Heart right ventricle (tissue), 16 donors: ENCODE results near the gene MTFR2. TPM values are rescaled to one million over a fixed set of nuclear protein-coding genes. Genes with fewer than 3 reads are reported as not detected.

Source experiments
- ATAC-seq, 8 donors: fragments of 200-7000 bp; cut with Tn5 transposase; one replicate each; pipeline ENCODE4 v1.9.1; 2020; ENCODE audit warnings: mild to moderate bottlenecking in 8 of 8, moderate library complexity in 8 of 8, moderate number of reproducible peaks in 1 of 8
- DNase-seq, 2 donors: peaks; one replicate each; pipeline ENCODE4 v3.0.0-alpha.2; 2020
- H3K27ac ChIP-seq, 10 donors: fragments of 200-600 bp; sonication (generic) in 2 of 10; one replicate each; pipeline versions ENCODE4 v1.5.0 to v1.8.0; 2020 to 2022; ENCODE audit warnings: mild to moderate bottlenecking in 3 of 10
- H3K27me3 ChIP-seq, 7 donors: fragments of 200-600 bp; one replicate each; pipeline ENCODE4 v1.8.0; 2021 to 2022; ENCODE audit warnings: mild to moderate bottlenecking in 2 of 7
- H3K36me3 ChIP-seq, 9 donors: fragments of 200-600 bp; sonication (generic) in 1 of 9; one replicate each; pipeline versions ENCODE4 v1.5.0 to v1.8.0; 2020 to 2022; ENCODE audit warnings: mild to moderate bottlenecking in 2 of 9
- H3K4me1 ChIP-seq, 9 donors: fragments of 200-600 bp; sonication (generic) in 1 of 9; one replicate each; pipeline versions ENCODE4 v1.5.0 to v1.8.0; 2020 to 2022; ENCODE audit warnings: mild to moderate bottlenecking in 4 of 9
- H3K4me3 ChIP-seq, 10 donors: fragments of 200-600 bp; sonication (generic) in 2 of 10; one replicate each; pipeline versions ENCODE4 v1.5.0 to v1.8.0; 2020 to 2022; ENCODE audit warnings: mild to moderate bottlenecking in 7 of 10, moderate library complexity in 2 of 10
- H3K9me3 ChIP-seq, 11 donors: fragments of 200-600 bp in 10 of 11; sonication (generic) in 2 of 11; one replicate each; pipeline versions ENCODE4 v1.5.0 to v1.8.0; 2013 to 2022; ENCODE audit warnings: mild to moderate bottlenecking in 2 of 11, control low read depth in 1 of 11, moderate library complexity in 1 of 11
- CTCF ChIP-seq, 9 donors: fragments of 200-600 bp; sonication (generic) in 2 of 9; IDR thresholded peaks; one replicate each; pipeline versions ENCODE4 v1.5.0 to v1.8.0; 2021 to 2022; ENCODE audit warnings: antibody characterized with exemption in 9 of 9, mild to moderate bottlenecking in 5 of 9, moderate library complexity in 1 of 9
- WGBS, 2 donors: extraction: QIAGEN DNeasy Blood & Tissue Kit; methylation state at CpG; one replicate each; pipeline ENCODE4 v1.1.7; 2013; ENCODE audit warnings: inconsistent platforms in 1 of 2; 5-methylcytosine and 5-hydroxymethylcytosine counted together
- intact Hi-C, 10 donors: fragments of 100-400 bp; cut with DNase I; formaldehyde crosslinking; loops; one replicate each; pipeline versions ENCODE4 v1.11.1 to v1.14.2; 2022
- polyA plus RNA-seq, 2 donors: library from polyadenylated mRNA; stranded (reverse); fragments of 200-250 nt; gene quantifications; one replicate each; pipeline ENCODE4 v1.2.3, GENCODE V29; 2013
- total RNA-seq, 10 donors: library from RNA; stranded (reverse); fragmentation: NEBNext Ultra II Directional in 3 of 10; extraction: Animal tissue kit (Norgen Biotek cat#: 25700) in 3 of 10; gene quantifications; one replicate each; pipeline versions ENCODE4 v1.2.1 to v1.2.4, GENCODE V29; 2021 to 2023
- donor health status: Arrhythmogenic right ventricular cardiomyopathy.
- donor health status: ischemic (EF 13 %, LVEDD 7.1; RV severe dilation, severe dysfunction).
- donor health status: healthy with polysubstance abuse.
- donor health status: DM: no; HTN: yes; CAD: no.
- donor health status: DM: no; HTN: no; CAD: no.
- donor health status: ischemic (EF 25% LVEDD 6.9; RV normal size, moderate dysfunction).
- donor health status: ischemic (EF 25% LVEDD 5.7; RV mildly dilated, moderate dysfunction).
- donor health status: healthy.
- donor health status: DM: yes; HTN: yes; CAD: no.
- donor health status: Ischemic cardiomyopathy.
- donor health status: ischemic (EF 35%, LVEDD 5.7; RV mildly dilated, moderate dysfunction).
- donor health status: nonischemic (EF 11% LVEDD 7.7; RV severe dilation, severe dysfunction).
- donor health status: DM: yes; HTN: yes; CAD: no.
- donor health status: PGD.
- donor health status: ischemic (EF 29% LVEDD 5.4; RV normal size, mild dysfunction).
- donor health status: nonischemic (EF 23%, LVEDD 6.1; RV moderate dilation, normal function).

MTFR2 gene
- total and polyA plus RNA-seq, 12 donors, result 0.20 to 0.69 (median 0.27) TPM; not detected in 6

GRCh38 chr6:136289579-136290409, 39.7 kb upstream of the MTFR2 start, which contains the start of gene BCLAF1:
TSS of gene BCLAF1 (minus strand) at chr6:136289846. CDS start at chr6:136279866, 9,980 bp downstream.
- ATAC-seq, result peak; percentile 94 to 98 (median 96)

GRCh38 chr6:136289327-136289578, 39.1 kb upstream of the MTFR2 start:
- Histone ChIP-seq H3K36me3 (peaks cover 0 to 5% (median 0%) of the 10 kb centered on the region in 9 donors), H3K27ac (peak overlapping the region; percentile 91 to 99 (median 99)), H3K9me3 (no peaks in the 10 kb centered on the region), H3K4me3 (peak overlapping the region; percentile 59 to 86 (median 83)), H3K4me1 (peaks cover 0 to 58% (median 47%) of the 10 kb centered on the region in 9 donors), H3K27me3 (no peaks in the 10 kb centered on the region)
- peak in 1 of 9 donors; percentile 20 for TF ChIP-seq CTCF (IDR thresholded peaks at IDR 0.05)
- ATAC-seq (peak; percentile 84 to 93 (median 89)), DNase-seq (peak; percentile 92)
- WGBS, 2 donors, result 0% methylated on average over 34 of the region's 34 CpGs
- intact Hi-C loops, result loop anchor here in 4 of 10 donors (2.0 to 5.0 kb wide), 4 partner anchors 37 to 792 kb away; partner anchors contain the start of genes MTFR2 (in 3 of the 4) and AHI1 (in 2 of the 4)

More at GRCh38 chr6:136289579-136290409, 39.7 kb upstream of the MTFR2 start, which contains the start of gene BCLAF1:
- intact Hi-C loops, result loop anchor here in 4 of 10 donors (2.0 to 10.0 kb wide), 5 partner anchors 37 to 795 kb away; partner anchors contain the start of genes MTFR2 (in 4 of the 4) and AHI1 (in 3 of the 4)
- peak; percentile 99 to 100 for DNase-seq
- TF ChIP-seq CTCF (IDR thresholded peaks at IDR 0.05), result no peak
- Histone ChIP-seq H3K27ac (peak within 1 kb of the TSS; percentile 91 to 99 (median 99)), H3K4me1 (peaks cover 0 to 52% (median 42%) of the 10 kb centered on the region in 9 donors), H3K27me3 (no peaks in the 10 kb centered on the region), H3K36me3 (peaks cover 0 to 5% (median 0%) of the 10 kb centered on the region in 9 donors), H3K9me3 (no peaks in the 10 kb centered on the region), H3K4me3 (peak within 1 kb of the TSS; percentile 59 to 86 (median 83))
- 0% methylated on average over 60 of the region's 60 CpGs for WGBS, 2 donors

- intact Hi-C loops, result loop anchor here in 4 of 10 donors (2.0 to 5.0 kb wide), 4 partner anchors 36 to 792 kb away; partner anchors contain the start of genes MTFR2 (in 3 of the 4) and AHI1 (in 2 of the 4)
These were observed 38.6 kb upstream of the MTFR2 start for GRCh38 chr6:136288566-136289326.

More at GRCh38 chr6:136288566-136289326, 38.6 kb upstream of the MTFR2 start:
- peak in 5 of 9 donors; percentile 32 to 52 (median 42) for TF ChIP-seq CTCF (IDR thresholded peaks at IDR 0.05)
- H3K27me3 ChIP-seq, result no peaks in the 10 kb centered on the region
- peaks cover 0 to 5% (median 0%) of the 10 kb centered on the region in 9 donors for H3K36me3 ChIP-seq
- peak overlapping the region; percentile 59 to 86 (median 83) for H3K4me3 ChIP-seq
- ATAC-seq (peak; percentile 28 to 58 (median 48)), DNase-seq (peak; percentile 64 to 84)
- H3K4me1 ChIP-seq, result peaks cover 0 to 63% (median 52%) of the 10 kb centered on the region in 9 donors
- H3K27ac ChIP-seq, result peak overlapping the region; percentile 91 to 99 (median 99)
- WGBS, 2 donors, result 1% methylated on average over 34 of the region's 34 CpGs
- H3K9me3 ChIP-seq, result no peaks in the 10 kb centered on the region
